ELR (cell line): ENCODE measurements around the gene PRDM16.

Source experiments
- DNase-seq: peaks from one replicate; pipeline ENCODE4 v3.0.0-alpha.2; 2015; ENCODE audit warnings: low read depth

The PRDM16 gene

GRCh38 chr1:3124246-3124645, 55.2 kb downstream of the PRDM16 start:
- no peak for DNase-seq

- DNase-seq: no peak
Measured at GRCh38 chr1:3125078-3125477, 56.1 kb downstream of the PRDM16 start.

GRCh38 chr1:3125546-3126368, 56.8 kb downstream of the PRDM16 start:
- DNase-seq: no peak

- DNase-seq: no peak
Measured at GRCh38 chr1:3126756-3127678, 58.0 kb downstream of the PRDM16 start.

GRCh38 chr1:3127738-3128137, 58.7 kb downstream of the PRDM16 start:
- DNase-seq: no peak

- DNase-seq: no peak
Measured at GRCh38 chr1:3128431-3129132, 59.6 kb downstream of the PRDM16 start.

- no peak for DNase-seq
Measured at GRCh38 chr1:3129133-3129490, 60.1 kb downstream of the PRDM16 start.

- DNase-seq: no peak
Measured at GRCh38 chr1:3130268-3130667, 61.3 kb downstream of the PRDM16 start.

- DNase-seq: no peak
Measured at GRCh38 chr1:3132660-3133059, 63.7 kb downstream of the PRDM16 start.

- DNase-seq: no peak
Measured at GRCh38 chr1:3133686-3134085, 64.7 kb downstream of the PRDM16 start.

GRCh38 chr1:3134381-3135072, 65.5 kb downstream of the PRDM16 start:
- no peak for DNase-seq

- DNase-seq: no peak
Measured at GRCh38 chr1:3135073-3135702, 66.2 kb downstream of the PRDM16 start.

GRCh38 chr1:3135744-3136455, 66.9 kb downstream of the PRDM16 start:
- DNase-seq: no peak

GRCh38 chr1:3136532-3136931, 67.5 kb downstream of the PRDM16 start:
- no peak for DNase-seq

GRCh38 chr1:3137111-3138100, 68.4 kb downstream of the PRDM16 start:
- no peak for DNase-seq

- no peak for DNase-seq
Measured at GRCh38 chr1:3138623-3139151, 69.7 kb downstream of the PRDM16 start.

- DNase-seq: no peak
Measured at GRCh38 chr1:3139451-3139852, 70.4 kb downstream of the PRDM16 start.

GRCh38 chr1:3139871-3140361, 70.9 kb downstream of the PRDM16 start:
- DNase-seq: no peak

- no peak for DNase-seq
Measured at GRCh38 chr1:3140437-3140836, 71.4 kb downstream of the PRDM16 start.
